HepG2 (cell line): ENCODE measurements around the gene TNFAIP8L1. TPM values are rescaled to one million over a fixed set of nuclear protein-coding genes. Genes with fewer than 3 reads are reported as not detected.

ENCODE experiments used
- ATAC-seq: fragments of 200-7000 bp; cut with Tn5 transposase; 3 replicates; pipeline ENCODE4 v1.9.1; 2020; ENCODE audit warnings: mild to moderate bottlenecking, moderate library complexity
- BruUV-seq: library from RNA; stranded (reverse); fragments of 400-500 nt; replicated peaks from 2 replicates; lab custom pipeline; 2021; lab: Mats Ljungman, UMichigan
- CTCF ChIA-PET: fragments of 300-600 bp; formaldehyde crosslinking; extraction: SDS; loops from one replicate; lab custom pipeline; 2021; ENCODE audit warnings: low total read pairs, inconsistent platforms, low intra/inter-chr PET ratio; lab: Yijun Ruan, JAX
- POLR2A ChIA-PET: fragments of 350-600 bp; sonication (Branson Sonifier 250); formaldehyde crosslinking; loops from one replicate; lab custom pipeline; 2020; ENCODE audit warnings: antibody characterized with exemption, inconsistent platforms; lab: Yijun Ruan, JAX
- DNase-seq: peaks from one replicate; pipeline ENCODE4 v3.0.0-alpha.2; 2015; ENCODE audit warnings: low spot score
- FAIRE-seq: peaks from 3 replicates; lab custom pipeline; 2011; peaks lifted over from hg19 to GRCh38; lab: Jason Lieb, UNC
- H2AFZ ChIP-seq: one replicate; pipeline ENCODE4 v1.6.1; 2011; ENCODE audit warnings: low read length, inconsistent platforms
- H3K27ac ChIP-seq: fragments of 300-600 bp; 3 replicates; pipeline ENCODE4 v1.8.0; 2011; ENCODE audit warnings: mixed run types, mild to moderate bottlenecking, mixed read lengths, low read length, inconsistent platforms; ENCODE audit not compliant: insufficient read depth; ENCODE audit errors: extremely low read length
- H3K27me3 ChIP-seq, 2 experiments: fragments of 200-600 bp in 1 of 2; 2 replicates in 1 of 2; 3 replicates in 1 of 2; pipeline versions ENCODE4 v1.6.0 to v1.8.0; 2011; ENCODE audit warnings: low read length in 2 of 2, mild to moderate bottlenecking in 2 of 2, moderate library complexity in 2 of 2, inconsistent platforms in 1 of 2; ENCODE audit not compliant: insufficient read depth in 2 of 2, control insufficient read depth in 1 of 2
- H3K36me3 ChIP-seq, 2 experiments: fragments of 200-600 bp in 1 of 2; replicated peaks in 1 of 2; 2 replicates in 1 of 2; 3 replicates in 1 of 2; pipeline versions ENCODE4 v1.5.1 to v1.8.0; 2011; ENCODE audit warnings: low read length in 2 of 2, inconsistent platforms in 1 of 2; ENCODE audit not compliant: insufficient read depth in 2 of 2, control insufficient read depth in 1 of 2
- H3K4me1 ChIP-seq: 2 replicates; pipeline ENCODE4 v1.5.1; 2012; ENCODE audit warnings: low read length, inconsistent platforms; ENCODE audit not compliant: insufficient read depth
- H3K4me2 ChIP-seq: 2 replicates; pipeline ENCODE4 v1.6.0; 2011; ENCODE audit warnings: low read depth, low read length, inconsistent platforms
- H3K4me3 ChIP-seq, 3 experiments: fragments of 200-600 bp in 1 of 3; sonication (generic), shearing (Covaris generic) in 1 of 3; replicated peaks in 1 of 3; 2 replicates each; pipeline ENCODE4 v1.5.1; 2011 to 2016; ENCODE audit warnings: low read length in 3 of 3, inconsistent platforms in 2 of 3, low read depth in 2 of 3, mild to moderate bottlenecking in 2 of 3, control low read depth in 1 of 3, mixed read lengths in 1 of 3; ENCODE audit not compliant: insufficient read depth in 1 of 3
- H3K79me2 ChIP-seq: one replicate; pipeline ENCODE4 v1.6.1; 2011; ENCODE audit warnings: low read length, inconsistent platforms; ENCODE audit not compliant: insufficient read depth
- H3K9ac ChIP-seq: 2 replicates; pipeline ENCODE4 v1.6.0; 2011; ENCODE audit warnings: mild to moderate bottlenecking, low read depth, low read length, inconsistent platforms; ENCODE audit not compliant: insufficient read depth
- H3K9me3 ChIP-seq: 2 replicates; pipeline ENCODE4 v1.5.1; 2012; ENCODE audit warnings: mild to moderate bottlenecking, low read length
- H4K20me1 ChIP-seq: 2 replicates; pipeline ENCODE4 v1.6.0; 2011; ENCODE audit warnings: inconsistent platforms, mild to moderate bottlenecking, low read length, moderate library complexity; ENCODE audit not compliant: insufficient read depth
- AGO2 ChIP-seq: fragments of 200-400 bp; formaldehyde crosslinking; optimal IDR thresholded peaks from 2 replicates; pipeline ENCODE3; 2017; ENCODE audit warnings: mild to moderate bottlenecking, low read depth, low read length, moderate library complexity
- AHDC1 ChIP-seq: sonication (generic); formaldehyde crosslinking; IDR thresholded peaks from 2 replicates; pipeline ENCODE4 v1.5.1; 2020; ENCODE audit warnings: mild to moderate bottlenecking, missing genetic modification reagents, borderline replicate concordance
- KDM4B ChIP-seq: sonication (generic); formaldehyde crosslinking; IDR thresholded peaks from 2 replicates; pipeline ENCODE4 v1.4.0; 2020; ENCODE audit warnings: missing genetic modification reagents
- RBFOX2 ChIP-seq: fragments of 200-400 bp; formaldehyde crosslinking; IDR thresholded peaks from 2 replicates; pipeline ENCODE4 v1.6.1; 2017; ENCODE audit warnings: low read depth, mild to moderate bottlenecking, low read length
- TOE1 ChIP-seq: sonication (generic); formaldehyde crosslinking; IDR thresholded peaks from 2 replicates; pipeline ENCODE4 v1.4.0; 2020; ENCODE audit warnings: mild to moderate bottlenecking, missing genetic modification reagents
- ZBTB33 ChIP-seq: sonication (generic); formaldehyde crosslinking; IDR thresholded peaks from 2 replicates; pipeline ENCODE4 v1.4.0; 2020; ENCODE audit warnings: missing genetic modification reagents
- WGBS: methylation state at CpG from one replicate; pipeline ENCODE4 v1.1.6; 2017; ENCODE audit warnings: low lambda C conversion rate; 5-methylcytosine and 5-hydroxymethylcytosine counted together
- in situ Hi-C: cut with HindIII; loops from 2 replicates; pipeline ENCODE4 v1.10.0; 2017; ENCODE audit warnings: low pct_unique_long_range_greater_than_20kb; ENCODE audit not compliant: extremely low pct_ligation_motif_present
- intact Hi-C: fragments of 100-400 bp; cut with micrococcal nuclease; formaldehyde crosslinking; loops from one replicate; pipeline ENCODE4 v1.10.0; 2022; ENCODE audit not compliant: unreplicated experiment
- polyA plus RNA-seq, 8 experiments: library from polyadenylated mRNA; depleted of rRNA in 3 of 8; stranded (reverse) in 7 of 8; unstranded in 1 of 8; fragments of >200 nt; fragmentation: Illumina TruSeq in 4 of 8; extraction: Trizol in 4 of 8; gene quantifications; 2 replicates each; pipeline versions ENCODE4 v1.2.1 to v1.2.3, GENCODE V29; 2011 to 2016; ENCODE audit warnings: low read depth in 4 of 8, missing spikeins in 1 of 8, mixed read lengths in 1 of 8; ENCODE audit not compliant: insufficient read depth in 1 of 8
- total RNA-seq, 5 experiments: library from RNA; depleted of rRNA; stranded (reverse); fragments of >200 nt; fragmentation: Illumina TruSeq; extraction: Trizol; gene quantifications; 2 replicates each; pipeline ENCODE4 v1.2.3, GENCODE V29; 2016; ENCODE audit warnings: low read depth in 1 of 5

TNFAIP8L1 gene
- total and polyA plus RNA-seq, 2 of the 13 experiments (the other 11 are each of a cell fraction or from before 2014, with no cell fraction given) = 13.4 to 21.4 TPM

GRCh38 chr19:4684312-4685095 lies 45.2 kb downstream of the TNFAIP8L1 start:
- Histone ChIP-seq H4K20me1 (no peaks in the 10 kb centered on the region), H3K9me3 (no peaks in the 10 kb centered on the region), H3K27ac (no peak overlapping the region), H3K27me3 (no peaks in the 10 kb centered on the region), H3K79me2 (no peaks in the 10 kb centered on the region), H3K9ac (no peak overlapping the region), H3K4me2 (no peak overlapping the region), H3K4me1 (peaks cover 15% of the 10 kb centered on the region), H2AFZ (no peak overlapping the region), H3K4me3 (no peak overlapping the region), H3K36me3 (peaks cover 12 to 33% of the 10 kb centered on the region in 2 experiments; a peak in 4 of 5 replicates)
- DNase-seq (no peak), FAIRE-seq (no peak), ATAC-seq (no peak)
- 94% methylated on average over 16 of the region's 28 CpGs for WGBS
- TF ChIP-seq TOE1 (CRISPR knock-in tag) = no peak
- TF ChIP-seq RBFOX2 = 0 out of 2 replicates have a peak, but pooled peaks have one; percentile 26
- TF ChIP-seq AGO2 = peak; percentile 53
- ChIA-PET POLR2A (no interaction called here), CTCF (no interaction called here)
- in situ Hi-C loops (no loop called here), intact Hi-C loops (no loop called here)
- no TSS peak for BruUV-seq

GRCh38 chr19:4686700-4687099 lies 47.4 kb downstream of the TNFAIP8L1 start:
- H3K27ac ChIP-seq = no peak overlapping the region
- DNase-seq (no peak), FAIRE-seq (no peak), ATAC-seq (no peak)
- peaks cover 15% of the 10 kb centered on the region for H3K4me1 ChIP-seq
- in situ Hi-C loops = no loop called here
- 99% methylated on average over 8 of the region's 10 CpGs for WGBS
- no peak overlapping the region for H3K4me3 ChIP-seq
- TSS peak; percentile 23 for BruUV-seq
- no peak overlapping the region for H3K9ac ChIP-seq
- H3K79me2 ChIP-seq = no peaks in the 10 kb centered on the region
- no peaks in the 10 kb centered on the region for H3K9me3 ChIP-seq
- H2AFZ ChIP-seq = no peak overlapping the region
- no peaks in the 10 kb centered on the region for H3K27me3 ChIP-seq
- H3K4me2 ChIP-seq = no peak overlapping the region
- no peaks in the 10 kb centered on the region for H4K20me1 ChIP-seq
- H3K36me3 ChIP-seq = peaks cover 16 to 40% of the 10 kb centered on the region in 2 experiments; a peak in 4 of 5 replicates
- ChIA-PET POLR2A (no interaction called here), CTCF (no interaction called here)
- intact Hi-C loops = no loop called here
- TF ChIP-seq AHDC1 (CRISPR knock-in tag) (no peak), KDM4B (CRISPR knock-in tag) (no peak), ZBTB33 (CRISPR knock-in tag) (peak; percentile 69; the same call in 1 of the 2 replicates)
